HepG2 (cell line): ENCODE measurements around the gene HSPA5. TPM values are rescaled to one million over a fixed set of nuclear protein-coding genes. Genes with fewer than 3 reads are reported as not detected.

Experiments used
- AGO2 ChIP-seq: fragments of 200-400 bp; formaldehyde crosslinking; optimal IDR thresholded peaks from 2 replicates; pipeline ENCODE3; 2017; ENCODE audit warnings: mild to moderate bottlenecking, low read depth, low read length, moderate library complexity
- CREB3 ChIP-seq: sonication (generic); formaldehyde crosslinking; IDR thresholded peaks from 2 replicates; pipeline ENCODE4 v1.5.0; 2020; ENCODE audit warnings: missing genetic modification reagents
- DPF2 ChIP-seq: sonication (generic); formaldehyde crosslinking; IDR thresholded peaks from 2 replicates; pipeline ENCODE4 v1.4.0; 2020; ENCODE audit warnings: mild to moderate bottlenecking, low read depth, missing genetic modification reagents, borderline replicate concordance
- EHMT2 ChIP-seq: fragments of 200-600 bp; sonication (generic); IDR thresholded peaks from 2 replicates; pipeline ENCODE4 v1.7.0; 2017; ENCODE audit warnings: antibody characterized with exemption, low read depth, low read length, borderline replicate concordance
- ESRRA ChIP-seq: sonication (generic); formaldehyde crosslinking; IDR thresholded peaks from 2 replicates; pipeline ENCODE4 v1.5.1; 2020; ENCODE audit warnings: mild to moderate bottlenecking, low read depth, missing genetic modification reagents
- ETS1 ChIP-seq: sonication (generic); formaldehyde crosslinking; IDR thresholded peaks from 2 replicates; pipeline ENCODE4 v1.4.0; 2020; ENCODE audit warnings: missing genetic modification reagents
- FOXJ3 ChIP-seq: sonication (generic); formaldehyde crosslinking; IDR thresholded peaks from 2 replicates; pipeline ENCODE4 v1.4.0; 2020; ENCODE audit warnings: missing genetic modification reagents, mild to moderate bottlenecking, borderline replicate concordance
- HNRNPLL ChIP-seq: fragments of 200-400 bp; formaldehyde crosslinking; IDR thresholded peaks from 2 replicates; pipeline ENCODE4 v1.6.1; 2017; ENCODE audit warnings: mild to moderate bottlenecking, low read depth, low read length; ENCODE audit not compliant: poor library complexity, severe bottlenecking
- KLF11 ChIP-seq: IDR thresholded peaks from 2 replicates; pipeline ENCODE4 v1.6.1; 2016; ENCODE audit warnings: missing compliant biosample characterization
- MAZ ChIP-seq, 2 experiments: sonication (generic) in 1 of 2; formaldehyde crosslinking in 1 of 2; IDR thresholded peaks; 2 replicates each; pipeline versions ENCODE4 v1.5.0 to v1.6.1; 2012 to 2020; ENCODE audit warnings: low read depth in 2 of 2, mild to moderate bottlenecking in 2 of 2, borderline replicate concordance in 1 of 2, improper control_type of control experiment in 1 of 2, low read length in 1 of 2, missing genetic modification reagents in 1 of 2, moderate library complexity in 1 of 2
- MED13 ChIP-seq: sonication (generic); formaldehyde crosslinking; IDR thresholded peaks from 2 replicates; pipeline ENCODE4 v1.5.0; 2020; ENCODE audit warnings: missing genetic modification reagents
- NFATC3 ChIP-seq: sonication (generic); formaldehyde crosslinking; IDR thresholded peaks from 2 replicates; pipeline ENCODE4 v1.5.1; 2020; ENCODE audit warnings: mild to moderate bottlenecking, missing genetic modification reagents
- RBAK ChIP-seq: sonication (generic); formaldehyde crosslinking; IDR thresholded peaks from 2 replicates; pipeline ENCODE4 v1.5.1; 2020; ENCODE audit warnings: mild to moderate bottlenecking, missing genetic modification reagents
- RNF219 ChIP-seq: sonication (generic); formaldehyde crosslinking; IDR thresholded peaks from 2 replicates; pipeline ENCODE4 v1.5.0; 2020; ENCODE audit warnings: mild to moderate bottlenecking, missing genetic modification reagents
- RXRB ChIP-seq: IDR thresholded peaks from 2 replicates; pipeline ENCODE4 v1.6.1; 2016; ENCODE audit warnings: borderline replicate concordance, missing genetic modification reagents, missing compliant biosample characterization
- SIX1 ChIP-seq: sonication (generic); formaldehyde crosslinking; IDR thresholded peaks from 2 replicates; pipeline ENCODE4 v1.4.0; 2020; ENCODE audit warnings: missing genetic modification reagents, borderline replicate concordance
- SP1 ChIP-seq, 2 experiments: fragments of 450-650 bp in 1 of 2; sonication (generic) in 1 of 2; formaldehyde crosslinking in 1 of 2; IDR thresholded peaks; 2 replicates each; pipeline versions ENCODE4 v1.4.0 to v1.6.1; 2016 to 2020; ENCODE audit warnings: missing genetic modification reagents in 1 of 2
- TCF7L2 ChIP-seq: IDR thresholded peaks from 2 replicates; pipeline ENCODE4 v1.6.1; 2011; ENCODE audit warnings: mild to moderate bottlenecking, low read depth, low read length, moderate library complexity
- TFDP2 ChIP-seq: sonication (generic); formaldehyde crosslinking; IDR thresholded peaks from 2 replicates; pipeline ENCODE4 v1.4.0; 2020; ENCODE audit warnings: missing genetic modification reagents
- ZBTB21 ChIP-seq: sonication (generic); formaldehyde crosslinking; IDR thresholded peaks from 2 replicates; pipeline ENCODE4 v1.4.0; 2020; ENCODE audit warnings: missing genetic modification reagents
- ZBTB33 ChIP-seq: sonication (generic); formaldehyde crosslinking; IDR thresholded peaks from 2 replicates; pipeline ENCODE4 v1.4.0; 2020; ENCODE audit warnings: missing genetic modification reagents
- ZFP37 ChIP-seq: sonication (generic); formaldehyde crosslinking; IDR thresholded peaks from 2 replicates; pipeline ENCODE4 v1.4.0; 2020; ENCODE audit warnings: missing genetic modification reagents, borderline replicate concordance
- ZNF329 ChIP-seq: sonication (generic); formaldehyde crosslinking; IDR thresholded peaks from 2 replicates; pipeline ENCODE4 v1.9.0; 2021; ENCODE audit warnings: low read depth, mild to moderate bottlenecking, missing genetic modification reagents
- polyA plus RNA-seq, 8 experiments: library from polyadenylated mRNA; depleted of rRNA in 3 of 8; stranded (reverse) in 7 of 8; unstranded in 1 of 8; fragments of >200 nt; fragmentation: Illumina TruSeq in 4 of 8; extraction: Trizol in 4 of 8; gene quantifications; 2 replicates each; pipeline versions ENCODE4 v1.2.1 to v1.2.3, GENCODE V29; 2011 to 2016; ENCODE audit warnings: low read depth in 4 of 8, missing spikeins in 1 of 8, mixed read lengths in 1 of 8; ENCODE audit not compliant: insufficient read depth in 1 of 8
- total RNA-seq, 5 experiments: library from RNA; depleted of rRNA; stranded (reverse); fragments of >200 nt; fragmentation: Illumina TruSeq; extraction: Trizol; gene quantifications; 2 replicates each; pipeline ENCODE4 v1.2.3, GENCODE V29; 2016; ENCODE audit warnings: low read depth in 1 of 5

HSPA5 gene
- total and polyA plus RNA-seq, 2 of the 13 experiments (the other 11 are each of a cell fraction or from before 2014, with no cell fraction given) = 201 to 206 TPM

- no peak for TF ChIP-seq RNF219 (CRISPR knock-in tag)
- no peak for TF ChIP-seq ZFP37 (CRISPR knock-in tag)
- no peak for TF ChIP-seq HNRNPLL
- no peak for TF ChIP-seq ESRRA (CRISPR knock-in tag)
- no peak for TF ChIP-seq MED13
- no peak for TF ChIP-seq NFATC3 (CRISPR knock-in tag)
- peak; percentile 91 for TF ChIP-seq FOXJ3 (CRISPR knock-in tag)
- 0 out of 2 replicates have a peak, but pooled peaks have one; percentile 26 for TF ChIP-seq EHMT2
- TF ChIP-seq ETS1 (CRISPR knock-in tag) = no peak
- no peak for TF ChIP-seq TFDP2 (CRISPR knock-in tag)
- TF ChIP-seq ZBTB33 = no peak
- TF ChIP-seq TCF7L2 = no peak
- no peak for TF ChIP-seq AGO2
- no peak for TF ChIP-seq ZBTB21
- no peak for TF ChIP-seq KLF11 (CRISPR knock-in tag)
- no peak for TF ChIP-seq RBAK
- TF ChIP-seq CREB3 = no peak
- TF ChIP-seq RXRB = peak; percentile 46
- no peak for TF ChIP-seq ZNF329 (CRISPR knock-in tag)
- TF ChIP-seq SP1 (IDR thresholded peaks at IDR 0.05) = no peak
- TF ChIP-seq SP1 (CRISPR knock-in tag; IDR thresholded peaks at IDR 0.05) = no peak
- TF ChIP-seq SIX1 (CRISPR knock-in tag) = no peak
- TF ChIP-seq MAZ (IDR thresholded peaks at IDR 0.05; ENCODE audit: borderline replicate concordance, low read depth, low read length) = no peak
- TF ChIP-seq MAZ (CRISPR knock-in tag; IDR thresholded peaks at IDR 0.05; ENCODE audit: low read depth) = no peak
- peak; percentile 67; the same call in 1 of the 2 replicates for TF ChIP-seq DPF2
Observed at GRCh38 chr9:125272697-125273096, 31.6 kb upstream of the HSPA5 start (continued).
